Measurements from ENCODE around the gene GPR62. TPM values are rescaled to one million over a fixed set of nuclear protein-coding genes. Genes with fewer than 3 reads are reported as not detected.
A peak's percentile ranks its signal among the peaks of the same experiment; 100 is the strongest.

Gene GPR62
- total RNA-seq, 2 experiments from 2014 or later = not detected

- H3K27me3 Mint-ChIP-seq (ENCODE audit: low read depth) = no peaks in the 10 kb centered on the region
- no peak for DNase-seq
- CTCF ChIA-PET = interaction anchor here (1.2 to 1.6 kb wide), 2 partner anchors 12 to 52 kb away, joined by 4 to 6 read pairs; partner anchors contain the start of genes ACY1, PARP3 and RRP9
- peaks cover 43% of the 10 kb centered on the region for H3K36me3 Mint-ChIP-seq (ENCODE audit: low read depth)
- peaks cover 28% of the 10 kb centered on the region for H3K4me1 Mint-ChIP-seq (ENCODE audit: low read depth)
- no peaks in the 10 kb centered on the region for H3K9me3 Mint-ChIP-seq
- H3K4me3 Mint-ChIP-seq = peak overlapping the region; percentile 98
- intact Hi-C loops (cut with micrococcal nuclease) = loop anchor here (1.0 to 10.0 kb wide), 3 partner anchors 47 to 690 kb away; partner anchors contain the start of genes GNL3, PBRM1 and POC1A
- peak overlapping the region; percentile 100 for H3K27ac Mint-ChIP-seq
Measured at GRCh38 chr3:51994530-51994929, 39.3 kb downstream of the GPR62 start.

GRCh38 chr3:51995346-51996163 is 40.4 kb downstream of the GPR62 start, which contains the start of gene RPL29:
Gene RPL29 (minus strand): TSS chr3:51995895. CDS start chr3:51995461, 434 bp downstream.
- intact Hi-C loops (cut with micrococcal nuclease) = loop anchor here (1.0 to 10.0 kb wide), 7 partner anchors 12 to 689 kb away; partner anchors contain the start of genes ABHD14B, ACY1, GNL3 and NISCH
- DNase-seq = peak; percentile 96
- H3K27me3 Mint-ChIP-seq (ENCODE audit: low read depth) = no peaks in the 10 kb centered on the region
- H3K9me3 Mint-ChIP-seq = no peaks in the 10 kb centered on the region
- H3K4me3 Mint-ChIP-seq = peak within 1 kb of the TSS; percentile 98
- peaks cover 43% of the 10 kb centered on the region for H3K36me3 Mint-ChIP-seq (ENCODE audit: low read depth)
- CTCF ChIA-PET = interaction anchor here (1.2 to 1.8 kb wide), 4 partner anchors 13 to 54 kb away, joined by 4 to 6 read pairs (median 5); partner anchors contain the start of genes ABHD14B, ACY1, PARP3 and RRP9
- H3K27ac Mint-ChIP-seq = peak within 1 kb of the TSS; percentile 100
- H3K4me1 Mint-ChIP-seq (ENCODE audit: low read depth) = peaks cover 28% of the 10 kb centered on the region

- no peak overlapping the region for H3K27ac Mint-ChIP-seq
- intact Hi-C loops (cut with micrococcal nuclease) = loop anchor here (5.0 to 10.0 kb wide), 3 partner anchors 245 to 688 kb away; partner anchors contain the start of genes GNL3, NISCH and PBRM1
- peaks cover 33% of the 10 kb centered on the region for H3K36me3 Mint-ChIP-seq (ENCODE audit: low read depth)
- no peaks in the 10 kb centered on the region for H3K9me3 Mint-ChIP-seq
- H3K4me3 Mint-ChIP-seq = no peak overlapping the region
- no peaks in the 10 kb centered on the region for H3K27me3 Mint-ChIP-seq (ENCODE audit: low read depth)
- H3K4me1 Mint-ChIP-seq (ENCODE audit: low read depth) = peaks cover 24% of the 10 kb centered on the region
- CTCF ChIA-PET = no interaction called here
- no peak for DNase-seq
Measured at GRCh38 chr3:51997172-51997571, 42.0 kb downstream of the GPR62 start.

GRCh38 chr3:51997935-51998596 is 42.9 kb downstream of the GPR62 start:
- H3K27ac Mint-ChIP-seq = no peak overlapping the region
- peaks cover 26% of the 10 kb centered on the region for H3K36me3 Mint-ChIP-seq (ENCODE audit: low read depth)
- no peak overlapping the region for H3K4me3 Mint-ChIP-seq
- intact Hi-C loops (cut with micrococcal nuclease) = loop anchor here (5.0 to 10.0 kb wide), 3 partner anchors 244 to 687 kb away; partner anchors contain the start of genes GNL3, NISCH and PBRM1
- no peaks in the 10 kb centered on the region for H3K9me3 Mint-ChIP-seq
- H3K27me3 Mint-ChIP-seq (ENCODE audit: low read depth) = no peaks in the 10 kb centered on the region
- H3K4me1 Mint-ChIP-seq (ENCODE audit: low read depth) = peaks cover 16% of the 10 kb centered on the region
- DNase-seq = no peak
- CTCF ChIA-PET = interaction anchor here (0.5 to 1.6 kb wide), 5 partner anchors 55 to 641 kb away, joined by 3 to 7 read pairs (median 5); no protein-coding TSS in a partner anchor

- intact Hi-C loops (cut with micrococcal nuclease) = loop anchor here (5.0 to 10.0 kb wide), 3 partner anchors 244 to 686 kb away; partner anchors contain the start of genes GNL3, NISCH and PBRM1
- Mint-ChIP-seq H3K27me3 (ENCODE audit: low read depth) (no peaks in the 10 kb centered on the region), H3K27ac (no peak overlapping the region), H3K4me3 (no peak overlapping the region), H3K9me3 (no peaks in the 10 kb centered on the region), H3K4me1 (ENCODE audit: low read depth) (peaks cover 10% of the 10 kb centered on the region), H3K36me3 (ENCODE audit: low read depth) (peaks cover 21% of the 10 kb centered on the region)
- CTCF ChIA-PET = interaction anchor here (0.5 to 1.6 kb wide), 5 partner anchors 55 to 641 kb away, joined by 3 to 7 read pairs (median 5); no protein-coding TSS in a partner anchor
- DNase-seq = no peak
Measured at GRCh38 chr3:51998774-51999173, 43.6 kb downstream of the GPR62 start.

GRCh38 chr3:51999846-52000245 is 44.7 kb downstream of the GPR62 start:
- no peak overlapping the region for H3K4me3 Mint-ChIP-seq
- intact Hi-C loops (cut with micrococcal nuclease) = loop anchor here (2.0 to 10.0 kb wide), 5 partner anchors 217 to 685 kb away; partner anchors contain the start of genes GNL3, NISCH and PBRM1
- CTCF ChIA-PET = interaction anchor here (1.2 to 6.1 kb wide), 3 partner anchors 58 to 145 kb away, joined by 5 to 77 read pairs (median 6); no protein-coding TSS in a partner anchor
- DNase-seq = no peak
- H3K4me1 Mint-ChIP-seq (ENCODE audit: low read depth) = peaks cover 2% of the 10 kb centered on the region
- no peaks in the 10 kb centered on the region for H3K9me3 Mint-ChIP-seq
- H3K27me3 Mint-ChIP-seq (ENCODE audit: low read depth) = no peaks in the 10 kb centered on the region
- no peak overlapping the region for H3K27ac Mint-ChIP-seq
- peaks cover 10% of the 10 kb centered on the region for H3K36me3 Mint-ChIP-seq (ENCODE audit: low read depth)

- no peaks in the 10 kb centered on the region for H3K27me3 Mint-ChIP-seq (ENCODE audit: low read depth)
- H3K9me3 Mint-ChIP-seq = no peaks in the 10 kb centered on the region
- CTCF ChIA-PET = interaction anchor here (0.6 to 6.1 kb wide), 29 partner anchors 10 to 444 kb away, joined by 3 to 77 read pairs (median 4); partner anchors contain the start of genes ACY1, ALAS1, DUSP7 and POC1A
- peaks cover 9% of the 10 kb centered on the region for H3K4me1 Mint-ChIP-seq (ENCODE audit: low read depth)
- DNase-seq = peak; percentile 87
- no peaks in the 10 kb centered on the region for H3K36me3 Mint-ChIP-seq (ENCODE audit: low read depth)
- no peak overlapping the region for H3K4me3 Mint-ChIP-seq
- intact Hi-C loops (cut with micrococcal nuclease) = loop anchor here (1.0 to 5.0 kb wide), 6 partner anchors 52 to 337 kb away; no protein-coding TSS in a partner anchor
- H3K27ac Mint-ChIP-seq = no peak overlapping the region
Measured at GRCh38 chr3:52001443-52001974, 46.3 kb downstream of the GPR62 start.

GRCh38 chr3:52002748-52003147 is 47.6 kb downstream of the GPR62 start:
- Mint-ChIP-seq H3K4me3 (no peak overlapping the region), H3K4me1 (ENCODE audit: low read depth) (peaks cover 9% of the 10 kb centered on the region), H3K36me3 (ENCODE audit: low read depth) (no peaks in the 10 kb centered on the region), H3K27ac (no peak overlapping the region), H3K9me3 (no peaks in the 10 kb centered on the region), H3K27me3 (ENCODE audit: low read depth) (no peaks in the 10 kb centered on the region)
- no peak for DNase-seq
- intact Hi-C loops (cut with micrococcal nuclease) = loop anchor here (5.0 kb wide), 1 partner anchor 215 kb away; no protein-coding TSS in a partner anchor
- CTCF ChIA-PET = interaction anchor here (0.7 to 6.1 kb wide), 11 partner anchors 10 to 336 kb away, joined by 3 to 77 read pairs (median 6); partner anchors contain the start of gene DUSP7

- Mint-ChIP-seq H3K9me3 (no peaks in the 10 kb centered on the region), H3K4me3 (no peak overlapping the region), H3K27ac (no peak overlapping the region), H3K36me3 (ENCODE audit: low read depth) (no peaks in the 10 kb centered on the region), H3K27me3 (ENCODE audit: low read depth) (no peaks in the 10 kb centered on the region), H3K4me1 (ENCODE audit: low read depth) (peaks cover 9% of the 10 kb centered on the region)
- intact Hi-C loops (cut with micrococcal nuclease) = loop anchor here (5.0 kb wide), 1 partner anchor 213 kb away; no protein-coding TSS in a partner anchor
- DNase-seq = no peak
- CTCF ChIA-PET = interaction anchor here (1.1 to 6.1 kb wide), 10 partner anchors 8 to 442 kb away, joined by 3 to 77 read pairs (median 7); partner anchors contain the start of gene DUSP7
Measured at GRCh38 chr3:52004163-52004787, 49.1 kb downstream of the GPR62 start.

- no peak for DNase-seq
- Mint-ChIP-seq H3K27ac (no peak overlapping the region), H3K9me3 (no peaks in the 10 kb centered on the region), H3K4me1 (ENCODE audit: low read depth) (peaks cover 9% of the 10 kb centered on the region), H3K27me3 (ENCODE audit: low read depth) (no peaks in the 10 kb centered on the region), H3K36me3 (ENCODE audit: low read depth) (no peaks in the 10 kb centered on the region), H3K4me3 (no peak overlapping the region)
- intact Hi-C loops (cut with micrococcal nuclease) = loop anchor here (1.0 to 5.0 kb wide), 2 partner anchors 118 to 212 kb away; no protein-coding TSS in a partner anchor
- CTCF ChIA-PET = interaction anchor here (1.0 to 6.1 kb wide), 6 partner anchors 48 to 442 kb away, joined by 3 to 77 read pairs (median 7); partner anchors contain the start of gene DUSP7
Measured at GRCh38 chr3:52004906-52005395, 49.8 kb downstream of the GPR62 start.
